HL-60 (cell line): Measurements from ENCODE around the gene CRYBG3.

Source experiments
- DNase-seq, 2 experiments: peaks; one replicate each; pipeline ENCODE4 v3.0.0-alpha.2; 2010 to 2020; ENCODE audit warnings: low read depth in 1 of 2, low spot score in 1 of 2
- H3K27ac ChIP-seq: fragments of 250-450 bp; sonication (Bioruptor Pico); replicated peaks from 2 replicates; pipeline ENCODE4 v1.5.1; 2020; ENCODE audit warnings: mild to moderate bottlenecking, moderate library complexity
- H3K27me3 ChIP-seq: fragments of 250-450 bp; sonication (Bioruptor Pico); 2 replicates; pipeline ENCODE4 v1.5.1; 2021; ENCODE audit warnings: mild to moderate bottlenecking, moderate library complexity; ENCODE audit not compliant: insufficient read depth, poor library complexity, severe bottlenecking
- H3K4me3 ChIP-seq: replicated peaks from 2 replicates; pipeline ENCODE4 v1.5.1; 2011; ENCODE audit warnings: mild to moderate bottlenecking, control low read depth, low read length; ENCODE audit not compliant: insufficient read depth
- CTCF ChIP-seq: IDR thresholded peaks from one replicate; pipeline ENCODE4 v1.5.1; 2011; ENCODE audit warnings: low read length, control low read depth, inconsistent platforms; ENCODE audit not compliant: insufficient read depth
- GABPA ChIP-seq: IDR thresholded peaks from 2 replicates; pipeline ENCODE4 v1.6.1; 2012; ENCODE audit warnings: low read depth
- POLR2AphosphoS5 ChIP-seq: IDR thresholded peaks from 2 replicates; pipeline ENCODE4 v1.6.1; 2012; ENCODE audit warnings: low read depth
- SPI1 ChIP-seq: IDR thresholded peaks from 2 replicates; pipeline ENCODE4 v1.6.1; 2012; ENCODE audit warnings: low read depth, mild to moderate bottlenecking, borderline replicate concordance
- TF ChIP-seq, protein P1 (sequence below): IDR thresholded peaks from 2 replicates; pipeline ENCODE4 v1.6.1; 2012; ENCODE audit warnings: low read depth; ENCODE audit not compliant: insufficient replicate concordance

CRYBG3 gene

DNA sequence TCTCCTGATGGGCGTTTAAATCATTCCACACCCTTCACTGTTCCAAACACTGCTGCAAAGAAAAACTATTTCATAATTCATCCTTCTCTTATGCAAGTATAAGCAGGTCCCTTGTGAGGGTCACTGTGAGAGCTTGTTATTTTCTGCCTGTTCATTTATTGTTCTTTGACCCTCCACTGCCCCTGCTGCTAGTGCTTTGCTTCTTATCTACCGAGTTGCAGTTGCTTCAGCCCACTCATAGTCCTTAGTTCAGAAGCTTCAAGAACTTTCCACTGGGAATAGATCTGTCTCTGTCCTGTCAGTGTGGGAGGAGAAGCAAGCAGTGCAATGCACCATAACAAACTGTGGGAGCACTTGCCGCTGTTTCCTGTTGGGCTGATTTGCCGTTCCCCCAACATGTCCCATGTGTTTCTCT lies 110.6 kb downstream of the CRYBG3 start:
- TF ChIP-seq SPI1: no peak
- TF ChIP-seq GABPA: no peak
- no peak for TF ChIP-seq POLR2AphosphoS5
- no peak for TF ChIP-seq CTCF
- TF ChIP-seq, protein P1, sequence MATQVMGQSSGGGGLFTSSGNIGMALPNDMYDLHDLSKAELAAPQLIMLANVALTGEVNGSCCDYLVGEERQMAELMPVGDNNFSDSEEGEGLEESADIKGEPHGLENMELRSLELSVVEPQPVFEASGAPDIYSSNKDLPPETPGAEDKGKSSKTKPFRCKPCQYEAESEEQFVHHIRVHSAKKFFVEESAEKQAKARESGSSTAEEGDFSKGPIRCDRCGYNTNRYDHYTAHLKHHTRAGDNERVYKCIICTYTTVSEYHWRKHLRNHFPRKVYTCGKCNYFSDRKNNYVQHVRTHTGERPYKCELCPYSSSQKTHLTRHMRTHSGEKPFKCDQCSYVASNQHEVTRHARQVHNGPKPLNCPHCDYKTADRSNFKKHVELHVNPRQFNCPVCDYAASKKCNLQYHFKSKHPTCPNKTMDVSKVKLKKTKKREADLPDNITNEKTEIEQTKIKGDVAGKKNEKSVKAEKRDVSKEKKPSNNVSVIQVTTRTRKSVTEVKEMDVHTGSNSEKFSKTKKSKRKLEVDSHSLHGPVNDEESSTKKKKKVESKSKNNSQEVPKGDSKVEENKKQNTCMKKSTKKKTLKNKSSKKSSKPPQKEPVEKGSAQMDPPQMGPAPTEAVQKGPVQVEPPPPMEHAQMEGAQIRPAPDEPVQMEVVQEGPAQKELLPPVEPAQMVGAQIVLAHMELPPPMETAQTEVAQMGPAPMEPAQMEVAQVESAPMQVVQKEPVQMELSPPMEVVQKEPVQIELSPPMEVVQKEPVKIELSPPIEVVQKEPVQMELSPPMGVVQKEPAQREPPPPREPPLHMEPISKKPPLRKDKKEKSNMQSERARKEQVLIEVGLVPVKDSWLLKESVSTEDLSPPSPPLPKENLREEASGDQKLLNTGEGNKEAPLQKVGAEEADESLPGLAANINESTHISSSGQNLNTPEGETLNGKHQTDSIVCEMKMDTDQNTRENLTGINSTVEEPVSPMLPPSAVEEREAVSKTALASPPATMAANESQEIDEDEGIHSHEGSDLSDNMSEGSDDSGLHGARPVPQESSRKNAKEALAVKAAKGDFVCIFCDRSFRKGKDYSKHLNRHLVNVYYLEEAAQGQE: no peak
- DNase-seq: peak in 1 of 2 experiments; percentile 4
- H3K27ac ChIP-seq: no peak overlapping the region
- H3K27me3 ChIP-seq: no peaks in the 10 kb centered on the region
- H3K4me3 ChIP-seq: no peak overlapping the region

DNA sequence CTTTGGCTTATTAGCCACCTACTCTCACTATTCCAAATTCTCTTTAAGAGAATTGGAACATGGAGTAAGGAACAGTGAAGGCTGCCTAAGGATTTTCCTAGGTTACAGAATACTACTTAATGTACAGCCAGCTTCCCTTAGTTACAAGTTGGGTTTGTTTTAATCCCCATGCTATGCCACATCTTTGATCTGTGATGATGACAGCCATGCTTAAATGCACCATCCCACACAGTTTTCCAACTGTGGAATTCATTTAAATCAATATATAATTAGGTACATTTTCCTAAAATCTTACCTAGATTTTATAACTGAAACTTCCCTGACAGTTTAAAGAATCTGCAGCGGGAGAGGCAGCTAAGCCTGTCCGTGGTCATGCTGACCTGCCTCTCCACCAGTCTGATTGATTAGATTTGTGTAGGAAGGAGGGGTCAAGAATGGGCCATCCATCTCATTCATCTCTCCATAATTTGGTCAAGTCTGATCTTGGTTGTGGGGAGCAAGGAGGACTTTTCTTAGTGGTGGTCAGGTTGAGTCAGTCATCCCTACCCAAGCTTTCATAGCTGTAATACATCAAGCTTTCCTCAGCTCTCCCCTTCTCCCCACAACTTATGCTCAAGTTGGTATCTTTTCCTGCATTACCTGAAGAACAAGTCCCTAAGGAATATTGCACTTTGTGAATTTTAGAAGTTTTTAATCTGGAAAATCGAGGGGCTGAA lies 113.3 kb downstream of the CRYBG3 start:
- no peak overlapping the region for H3K27ac ChIP-seq
- no peak for DNase-seq
- TF ChIP-seq, protein P1: no peak
- TF ChIP-seq SPI1 (no peak), POLR2AphosphoS5 (no peak), CTCF (no peak), GABPA (no peak)

GRCh38 chr3:97935842-97936241 lies 114.0 kb downstream of the CRYBG3 start:
- Histone ChIP-seq H3K27ac (no peak overlapping the region), H3K4me3 (no peak overlapping the region), H3K27me3 (no peaks in the 10 kb centered on the region)
- DNase-seq: no peak
- TF ChIP-seq SPI1 (no peak), POLR2AphosphoS5 (no peak), GABPA (no peak), CTCF (no peak)
- TF ChIP-seq, protein P1: no peak

More for the DNA sequence above, 113.3 kb downstream of the CRYBG3 start:
- Histone ChIP-seq H3K27me3 (no peaks in the 10 kb centered on the region), H3K4me3 (no peak overlapping the region)
